ENCODE results near the gene SCN11A.

DNA sequence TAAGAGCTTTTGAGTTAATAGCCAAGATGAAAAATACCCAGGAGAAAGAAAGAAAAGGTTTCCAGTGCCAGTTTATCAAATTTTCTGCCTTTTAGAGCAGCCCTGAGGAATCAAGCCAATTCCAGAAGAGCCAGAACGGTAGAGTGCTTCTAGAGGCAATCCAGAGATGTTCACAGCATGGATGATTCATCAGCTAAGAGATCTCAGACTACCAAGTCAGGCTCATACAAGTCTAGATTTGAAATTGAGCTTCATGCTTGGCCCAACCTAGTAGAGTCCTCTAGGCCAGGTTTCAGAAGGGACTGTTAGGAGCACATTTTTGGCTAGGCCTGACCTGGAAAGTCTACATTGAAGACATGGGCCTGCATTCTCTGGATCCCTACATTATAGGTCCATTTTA lies 15.5 kb upstream of the SCN11A start:
- TF ChIP-seq, protein P1, sequence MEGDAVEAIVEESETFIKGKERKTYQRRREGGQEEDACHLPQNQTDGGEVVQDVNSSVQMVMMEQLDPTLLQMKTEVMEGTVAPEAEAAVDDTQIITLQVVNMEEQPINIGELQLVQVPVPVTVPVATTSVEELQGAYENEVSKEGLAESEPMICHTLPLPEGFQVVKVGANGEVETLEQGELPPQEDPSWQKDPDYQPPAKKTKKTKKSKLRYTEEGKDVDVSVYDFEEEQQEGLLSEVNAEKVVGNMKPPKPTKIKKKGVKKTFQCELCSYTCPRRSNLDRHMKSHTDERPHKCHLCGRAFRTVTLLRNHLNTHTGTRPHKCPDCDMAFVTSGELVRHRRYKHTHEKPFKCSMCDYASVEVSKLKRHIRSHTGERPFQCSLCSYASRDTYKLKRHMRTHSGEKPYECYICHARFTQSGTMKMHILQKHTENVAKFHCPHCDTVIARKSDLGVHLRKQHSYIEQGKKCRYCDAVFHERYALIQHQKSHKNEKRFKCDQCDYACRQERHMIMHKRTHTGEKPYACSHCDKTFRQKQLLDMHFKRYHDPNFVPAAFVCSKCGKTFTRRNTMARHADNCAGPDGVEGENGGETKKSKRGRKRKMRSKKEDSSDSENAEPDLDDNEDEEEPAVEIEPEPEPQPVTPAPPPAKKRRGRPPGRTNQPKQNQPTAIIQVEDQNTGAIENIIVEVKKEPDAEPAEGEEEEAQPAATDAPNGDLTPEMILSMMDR (IDR thresholded peaks at IDR 0.05) = no peak
- no peak for TF ChIP-seq EZH2 (IDR thresholded peaks at IDR 0.05)
